MM.1S (cell line): ENCODE data around the gene NAIF1.

ENCODE experiments used
- EZH2 ChIP-seq: fragments of 300-600 bp; sonication (generic); optimal IDR thresholded peaks from 2 replicates; pipeline ENCODE3; 2017; ENCODE audit warnings: low read depth, mild to moderate bottlenecking, antibody characterized with exemption, low read length, mixed read lengths
- TF ChIP-seq, protein P1 (sequence below): fragments of 300-600 bp; sonication (generic); IDR thresholded peaks from 2 replicates; pipeline ENCODE4 v1.5.1; 2016; ENCODE audit warnings: antibody characterized with exemption, low read length, mixed read lengths

DNA sequence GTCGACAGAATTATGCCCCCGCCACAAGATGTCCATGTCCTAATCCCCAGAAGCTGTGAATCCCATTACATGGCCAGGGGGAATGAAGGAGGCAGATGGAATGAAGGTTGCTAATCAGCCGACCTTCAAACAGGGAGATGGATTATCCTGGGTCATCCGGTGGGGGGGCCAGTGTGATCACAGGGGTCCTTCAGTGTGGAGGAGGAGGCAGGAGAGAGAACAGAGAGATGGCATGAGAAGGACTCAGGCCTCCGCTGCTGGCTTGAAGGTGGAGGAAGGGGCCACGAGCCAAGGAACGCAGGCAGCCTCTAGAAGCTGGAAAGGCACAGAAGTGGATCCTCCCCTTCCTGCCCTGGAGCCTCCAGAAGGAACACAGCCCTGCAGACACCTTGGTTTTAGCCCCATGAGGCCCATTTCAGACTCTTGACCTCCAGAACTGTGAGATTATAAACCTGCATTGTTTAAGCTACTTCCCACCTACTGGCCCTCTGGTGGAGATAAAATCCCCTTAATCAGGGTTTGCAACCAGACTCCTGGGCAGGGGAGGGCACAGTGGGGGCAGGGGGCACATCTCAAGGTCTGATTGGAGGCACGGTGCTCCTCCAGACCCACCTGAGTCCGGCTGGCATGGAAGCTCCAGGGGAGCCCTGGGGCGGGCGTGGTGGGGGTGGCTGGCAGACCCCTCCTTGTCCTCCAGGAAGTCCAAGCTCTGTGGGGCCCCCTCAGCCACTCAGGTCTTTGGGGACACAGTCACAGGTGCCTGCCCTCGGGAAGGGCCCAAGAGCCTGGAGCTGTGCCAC lies 46.6 kb upstream of the NAIF1 start:
- TF ChIP-seq, protein P1, sequence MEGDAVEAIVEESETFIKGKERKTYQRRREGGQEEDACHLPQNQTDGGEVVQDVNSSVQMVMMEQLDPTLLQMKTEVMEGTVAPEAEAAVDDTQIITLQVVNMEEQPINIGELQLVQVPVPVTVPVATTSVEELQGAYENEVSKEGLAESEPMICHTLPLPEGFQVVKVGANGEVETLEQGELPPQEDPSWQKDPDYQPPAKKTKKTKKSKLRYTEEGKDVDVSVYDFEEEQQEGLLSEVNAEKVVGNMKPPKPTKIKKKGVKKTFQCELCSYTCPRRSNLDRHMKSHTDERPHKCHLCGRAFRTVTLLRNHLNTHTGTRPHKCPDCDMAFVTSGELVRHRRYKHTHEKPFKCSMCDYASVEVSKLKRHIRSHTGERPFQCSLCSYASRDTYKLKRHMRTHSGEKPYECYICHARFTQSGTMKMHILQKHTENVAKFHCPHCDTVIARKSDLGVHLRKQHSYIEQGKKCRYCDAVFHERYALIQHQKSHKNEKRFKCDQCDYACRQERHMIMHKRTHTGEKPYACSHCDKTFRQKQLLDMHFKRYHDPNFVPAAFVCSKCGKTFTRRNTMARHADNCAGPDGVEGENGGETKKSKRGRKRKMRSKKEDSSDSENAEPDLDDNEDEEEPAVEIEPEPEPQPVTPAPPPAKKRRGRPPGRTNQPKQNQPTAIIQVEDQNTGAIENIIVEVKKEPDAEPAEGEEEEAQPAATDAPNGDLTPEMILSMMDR, result no peak
- TF ChIP-seq EZH2, result no peak
